NCI-H1092 (cell line): Measurements from ENCODE around the gene FCN2.

ENCODE experiments used
- DNase-seq: peaks from one replicate; lab custom pipeline; 2025; lab: John Stamatoyannopoulos, UW

The FCN2 gene

DNA sequence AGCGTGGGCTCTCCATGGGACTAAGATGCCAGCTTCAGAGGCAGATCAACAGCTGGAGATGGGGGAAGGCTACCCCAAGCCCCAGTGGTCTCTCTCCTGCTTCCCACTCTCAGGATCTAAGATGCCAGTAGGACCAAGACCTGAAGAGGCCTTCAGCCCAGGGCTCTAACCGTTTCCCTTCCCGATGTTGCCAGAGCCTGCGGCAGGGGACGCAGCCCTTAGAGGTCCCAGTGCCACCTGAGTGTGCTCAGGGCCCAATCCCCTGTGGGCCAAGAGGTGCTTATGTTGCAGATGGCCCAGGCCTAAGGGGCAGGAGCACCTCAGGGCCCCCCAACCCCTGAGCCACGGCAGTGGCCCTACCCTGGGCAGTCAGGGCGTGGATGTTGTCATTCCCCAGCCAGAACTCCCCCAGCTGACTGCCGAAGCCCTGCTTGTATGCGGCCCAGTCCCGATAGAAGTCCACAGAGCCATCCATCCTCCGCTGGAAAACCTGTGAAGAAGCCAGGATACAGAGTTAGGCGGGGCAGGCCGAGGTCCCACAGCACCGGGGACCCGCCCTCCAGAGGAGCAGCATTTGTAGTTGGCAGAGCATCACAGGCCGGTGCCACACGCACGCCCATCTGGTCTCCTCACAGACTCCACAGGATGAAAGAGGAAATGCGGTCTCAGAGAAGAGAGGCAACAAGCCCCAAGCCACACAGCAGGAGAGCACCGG lies 31.7 kb downstream of the FCN2 start:
- DNase-seq, result no peak

DNA sequence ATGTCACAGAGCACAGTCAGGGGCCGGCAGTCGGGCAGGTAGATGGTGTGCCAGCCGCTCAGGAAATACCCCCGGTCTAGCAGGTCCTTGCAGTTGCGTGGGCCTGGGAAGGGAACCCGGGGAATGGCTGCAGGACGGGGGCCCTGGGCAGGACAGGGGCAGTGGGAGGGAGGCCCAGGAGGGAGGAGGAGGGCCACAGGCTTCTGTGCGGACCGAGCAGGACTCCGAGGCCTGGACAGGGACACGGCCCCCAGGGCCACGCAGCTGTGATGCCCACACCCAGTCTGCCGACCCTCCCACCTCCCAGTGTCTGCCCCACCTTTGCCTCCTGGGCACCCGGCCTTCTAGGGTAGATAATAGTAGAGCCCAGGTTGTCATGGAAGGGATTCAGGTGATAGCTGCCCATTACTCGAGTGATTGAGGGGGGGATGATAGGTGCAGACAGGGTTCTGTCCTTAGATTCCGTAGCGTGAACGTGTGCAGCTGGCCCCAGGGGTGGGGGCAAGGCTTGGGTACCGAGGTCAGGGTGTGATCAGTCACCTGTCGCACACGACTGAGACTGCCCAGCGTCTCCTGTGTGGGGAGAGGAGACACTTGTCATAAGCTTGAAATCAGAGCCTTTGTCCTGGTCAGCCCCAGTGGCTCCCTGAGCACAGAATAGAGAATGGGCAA lies 32.6 kb downstream of the FCN2 start:
- no peak for DNase-seq

DNA sequence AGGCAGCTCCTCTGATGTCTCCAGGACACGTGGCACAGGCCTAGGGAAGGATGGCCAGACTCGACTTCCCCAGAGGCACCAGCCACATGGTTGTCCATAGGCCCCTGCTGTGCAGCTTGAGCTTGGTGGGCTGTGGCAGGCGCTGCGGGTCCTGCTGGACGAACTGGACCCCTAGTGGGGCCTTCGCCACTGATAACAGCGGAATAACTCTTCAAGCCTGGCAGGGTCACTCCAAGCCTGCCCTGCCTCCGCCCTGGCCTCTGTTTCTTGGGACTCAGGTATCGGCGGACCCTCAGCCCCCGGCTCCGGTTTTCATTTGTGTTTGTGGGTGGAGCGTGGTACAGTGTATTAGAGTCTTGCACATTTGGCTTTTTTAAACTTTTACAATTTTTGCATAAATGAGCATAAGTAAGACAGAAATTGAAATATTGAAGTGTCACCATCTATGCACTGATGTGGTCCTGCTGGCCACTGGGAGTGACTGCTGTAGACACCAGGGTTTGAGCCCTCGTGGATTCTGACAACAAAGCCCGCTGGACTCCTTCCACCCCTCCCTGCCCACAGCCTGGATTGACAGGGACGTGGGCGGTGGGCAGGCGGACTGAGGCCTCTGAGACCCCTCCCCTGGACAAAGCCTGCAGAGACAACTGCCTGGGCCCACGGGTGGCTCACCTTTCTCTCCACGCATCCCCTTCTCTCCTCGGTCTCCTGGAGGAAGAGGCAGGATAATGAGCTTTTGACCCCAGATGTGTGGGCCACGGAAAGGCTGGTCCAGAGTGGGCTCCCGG lies 33.3 kb downstream of the FCN2 start:
- no peak for DNase-seq

DNA sequence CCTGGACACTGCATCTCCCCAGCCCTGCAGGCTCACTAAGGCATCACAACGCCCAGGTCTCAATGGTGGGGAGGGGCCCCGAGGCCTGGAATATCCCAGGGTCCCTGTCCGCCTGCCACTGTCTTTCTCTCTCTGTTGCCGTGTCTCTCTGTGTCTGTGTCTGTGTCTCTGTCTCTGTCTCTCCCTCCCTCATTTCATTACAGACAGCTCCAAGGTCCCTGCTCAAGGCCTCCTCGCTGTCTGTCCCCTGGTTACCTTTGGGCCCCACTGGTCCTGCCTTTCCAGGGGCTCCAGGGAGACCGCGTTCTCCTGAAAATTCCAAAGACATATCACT lies 33.9 kb downstream of the FCN2 start:
- DNase-seq, result no peak

DNA sequence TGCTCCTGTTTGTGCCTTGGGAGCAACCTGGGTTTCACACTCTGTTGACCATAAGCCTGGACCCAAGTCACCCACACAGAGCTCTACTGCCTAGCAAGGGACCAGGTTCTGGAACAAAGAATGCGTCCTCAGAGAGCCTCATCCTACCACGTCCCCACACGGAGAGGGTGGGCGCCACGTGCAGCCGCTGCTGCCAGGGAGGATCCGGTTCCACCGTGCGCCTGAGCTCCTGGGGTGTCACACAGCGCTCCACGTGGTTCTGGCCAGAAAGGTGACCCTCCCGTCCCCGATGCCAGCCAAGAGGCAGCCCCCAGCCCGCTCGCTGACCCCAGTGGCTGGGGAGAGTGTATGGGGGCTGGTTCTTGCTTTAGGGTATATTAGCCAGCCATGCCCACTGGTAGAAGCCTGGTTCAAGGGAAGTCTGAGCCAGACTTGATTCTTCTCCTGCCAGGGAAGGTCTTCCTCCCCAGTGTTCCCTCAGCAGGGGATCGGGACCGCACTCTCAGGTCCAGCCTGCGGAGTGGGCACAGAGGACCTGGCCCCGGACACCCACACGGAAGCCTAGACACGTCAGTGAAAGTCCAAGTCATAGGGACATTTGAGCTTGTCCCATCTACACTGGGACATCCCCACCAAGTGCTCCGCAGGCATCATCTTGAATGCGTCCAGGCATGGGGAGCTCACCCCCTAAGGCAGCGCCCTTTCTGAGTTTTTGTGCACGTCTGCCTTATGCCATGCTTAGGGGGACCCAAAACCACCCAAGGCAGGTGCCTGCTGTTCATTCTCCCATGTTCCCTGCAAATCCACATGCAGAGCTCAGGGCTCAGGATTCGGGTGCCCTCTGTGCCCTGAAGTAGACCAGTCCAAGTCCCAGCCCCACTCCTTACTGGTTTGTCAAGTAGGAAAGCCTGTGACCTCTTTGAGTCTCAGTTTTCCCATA lies 34.7 kb downstream of the FCN2 start:
- DNase-seq, result no peak

DNA sequence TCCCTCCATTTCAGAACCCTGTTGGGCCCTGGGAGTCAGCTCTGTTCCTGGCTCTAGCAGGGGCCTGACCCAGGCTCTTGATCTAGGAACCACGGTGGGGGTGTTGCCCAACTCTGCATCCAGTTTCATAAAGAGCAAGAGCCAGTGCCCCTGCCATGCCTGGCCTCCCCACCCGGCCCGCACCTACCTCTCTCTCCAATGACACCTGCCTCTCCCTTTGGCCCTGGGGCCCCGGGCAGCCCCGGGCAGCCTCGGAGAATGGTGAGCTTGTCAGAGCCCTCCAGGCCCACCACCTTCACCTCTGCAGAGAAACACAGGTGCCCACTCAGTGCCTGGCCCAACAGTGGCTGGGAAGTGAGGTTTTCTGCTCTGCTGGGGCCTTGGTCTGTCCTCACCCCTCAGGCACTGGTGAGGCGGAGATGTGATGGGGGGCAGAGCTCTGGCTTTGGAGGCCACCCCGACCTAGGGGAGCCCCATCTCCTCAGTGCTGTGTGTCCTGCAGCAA lies 35.6 kb downstream of the FCN2 start:
- no peak for DNase-seq

DNA sequence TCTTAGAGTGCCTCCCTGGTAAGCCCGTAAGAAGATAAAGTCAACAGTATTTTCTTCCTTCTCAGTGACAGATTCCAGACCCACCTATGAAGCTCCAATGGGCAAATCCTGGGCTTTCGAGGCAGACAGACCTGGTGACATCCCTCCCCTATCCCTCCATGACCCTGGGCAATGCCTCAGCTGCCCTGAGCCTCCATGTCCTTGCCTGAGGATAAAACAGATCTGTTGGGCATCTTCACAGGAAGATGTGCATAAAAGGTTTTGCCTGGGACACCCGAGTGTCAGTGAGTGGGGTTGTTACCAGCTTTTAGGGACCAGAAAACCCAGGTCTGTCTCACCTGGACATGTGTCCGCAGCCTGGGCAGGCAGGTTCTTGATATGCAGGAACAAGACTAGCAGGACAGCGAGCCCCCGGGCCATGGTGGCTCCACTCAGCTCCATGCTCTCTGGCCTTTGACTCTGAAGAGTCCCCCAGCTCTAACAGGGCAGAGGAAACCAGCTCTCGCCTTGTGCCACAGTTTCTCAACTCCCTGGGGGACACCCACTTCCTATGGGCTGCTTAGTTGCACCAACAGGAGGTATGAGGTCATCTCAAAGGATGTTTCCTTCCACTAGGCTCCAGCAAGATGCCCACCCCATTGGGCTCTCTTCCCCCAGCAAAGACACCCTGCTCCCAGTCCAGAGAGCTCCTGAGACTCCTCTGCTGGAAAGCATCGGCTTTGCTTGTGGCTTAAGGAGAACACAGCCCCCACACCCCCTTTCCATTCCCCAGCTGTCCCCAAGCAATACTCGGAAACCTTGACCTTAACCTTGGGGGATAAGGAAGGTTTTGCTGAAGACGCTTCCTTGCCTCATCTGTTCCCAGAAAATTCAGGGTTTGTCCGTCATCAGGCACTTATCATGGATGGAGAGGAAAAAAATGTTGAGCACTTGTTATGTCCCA lies 37.1 kb downstream of the FCN2 start, which contains the start of gene FCN1:
TSS of gene FCN1 (minus strand) at position 482 of the 943 bp plus-strand sequence. CDS start at position 441, 41 bp downstream.
- DNase-seq, result no peak

DNA sequence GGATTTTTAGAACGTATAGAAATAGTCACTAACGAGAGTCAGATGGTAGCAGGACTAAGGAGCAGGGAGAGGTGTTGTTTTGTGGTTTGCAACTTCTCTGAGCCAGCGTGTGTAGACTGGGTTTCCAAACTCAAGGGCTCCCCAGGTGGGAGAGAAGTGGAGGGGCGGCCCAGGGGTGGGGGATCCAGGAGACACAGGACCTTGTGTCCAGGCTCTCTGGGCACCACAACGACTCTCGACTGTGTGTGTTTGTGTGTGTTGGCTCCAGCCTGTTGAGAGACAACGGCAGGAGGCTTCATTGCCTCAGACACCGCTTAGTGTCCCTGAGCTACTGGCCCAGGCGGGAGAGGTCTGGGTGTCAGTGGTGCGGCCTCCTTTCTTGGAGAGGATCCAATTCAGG lies 38.0 kb downstream of the FCN2 start:
- no peak for DNase-seq

DNA sequence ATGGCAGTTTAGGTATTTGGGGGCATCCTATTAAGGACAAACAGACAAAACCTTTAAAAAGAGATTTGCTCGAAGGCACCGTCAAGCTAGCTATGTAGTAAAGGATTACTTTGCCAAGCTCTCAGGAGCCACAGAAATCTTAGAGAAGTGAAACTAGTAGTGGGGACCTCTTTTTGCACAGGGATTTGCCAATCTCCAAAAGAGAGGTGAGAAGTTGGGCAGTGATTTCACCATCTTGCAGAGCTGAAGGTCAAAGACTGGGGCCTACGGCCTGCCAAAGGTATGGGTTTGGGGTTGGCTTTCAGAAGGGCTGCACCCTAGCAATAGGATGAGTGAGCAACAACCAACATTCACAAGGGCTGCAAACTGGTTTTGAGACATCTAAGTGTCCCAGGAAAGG lies 38.7 kb downstream of the FCN2 start:
- DNase-seq, result no peak

DNA sequence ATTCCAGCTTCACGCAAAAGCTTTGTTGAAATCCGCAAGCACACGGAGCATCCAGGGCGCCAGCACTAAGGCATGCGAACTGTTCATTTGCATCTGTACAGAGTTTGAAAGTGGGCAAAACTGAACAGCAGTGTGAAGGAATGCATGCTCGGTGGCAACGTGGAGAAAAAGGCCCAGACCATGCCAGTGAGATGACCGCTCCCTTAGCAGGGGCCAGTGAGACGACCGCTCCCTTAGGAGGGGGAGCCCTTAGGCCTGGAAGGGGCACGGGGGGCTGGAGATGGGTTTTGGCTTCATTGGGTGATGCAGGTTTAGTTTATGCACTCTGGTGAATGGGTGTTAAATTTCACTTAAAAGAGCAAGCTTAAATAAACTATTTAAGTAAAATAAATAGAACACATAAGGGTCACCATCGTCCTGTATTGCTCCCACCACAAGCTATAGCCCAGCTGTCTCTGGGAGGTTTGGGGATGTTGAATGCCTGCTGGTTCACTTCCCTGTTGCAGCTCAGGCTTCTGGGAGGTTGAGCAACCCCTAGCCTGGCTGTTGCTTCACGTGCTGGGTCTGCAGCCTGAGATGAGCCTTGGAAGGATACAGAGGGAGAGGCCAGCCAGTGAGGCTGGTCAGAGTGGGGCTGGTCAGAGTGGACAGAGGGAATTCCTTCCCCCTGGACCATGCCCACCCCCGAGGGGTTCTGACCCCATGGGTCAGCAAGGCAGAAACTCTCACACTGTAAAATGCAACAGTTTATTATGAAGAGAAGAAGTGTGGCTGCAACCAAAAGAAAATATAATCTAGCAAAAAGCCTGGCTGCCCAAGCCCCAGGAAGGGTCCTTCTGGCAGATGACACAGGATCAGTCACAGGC lies 41.7 kb downstream of the FCN2 start:
- DNase-seq, result no peak

DNA sequence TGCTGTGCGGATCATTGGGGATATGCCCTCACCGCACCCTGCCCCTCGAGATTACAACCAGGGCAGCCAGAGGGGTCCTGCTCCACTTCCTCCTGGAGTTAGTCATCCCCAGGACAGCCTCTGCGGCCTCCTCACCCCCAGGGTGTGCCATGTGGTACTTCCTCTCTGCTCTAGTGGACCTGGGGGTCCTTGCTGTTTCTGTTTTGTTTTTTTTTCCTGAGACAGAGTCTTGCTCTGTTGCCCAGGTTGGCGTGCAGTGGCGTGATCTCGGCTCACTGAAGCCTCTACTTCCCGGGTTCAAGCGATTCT lies 42.3 kb downstream of the FCN2 start:
- DNase-seq, result no peak

DNA sequence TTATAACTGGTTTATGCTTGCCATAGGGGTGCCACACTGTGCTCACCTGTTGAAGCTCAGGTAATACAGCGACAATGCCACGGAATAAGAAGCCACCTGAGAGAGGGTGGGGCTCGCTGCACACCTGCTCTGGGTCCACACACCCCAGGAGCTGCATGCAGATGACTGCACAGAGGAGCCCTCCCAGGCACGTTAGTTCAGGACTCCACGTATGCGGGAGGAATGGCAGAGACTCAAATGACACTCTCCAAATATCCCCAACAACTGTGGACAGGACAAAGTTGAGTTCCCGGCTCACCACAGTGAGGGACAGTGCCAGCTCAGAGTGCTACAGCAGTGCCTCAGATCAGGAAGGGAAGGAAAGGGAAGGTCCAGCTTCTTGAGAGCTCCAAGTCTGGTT lies 42.9 kb downstream of the FCN2 start:
- no peak for DNase-seq

DNA sequence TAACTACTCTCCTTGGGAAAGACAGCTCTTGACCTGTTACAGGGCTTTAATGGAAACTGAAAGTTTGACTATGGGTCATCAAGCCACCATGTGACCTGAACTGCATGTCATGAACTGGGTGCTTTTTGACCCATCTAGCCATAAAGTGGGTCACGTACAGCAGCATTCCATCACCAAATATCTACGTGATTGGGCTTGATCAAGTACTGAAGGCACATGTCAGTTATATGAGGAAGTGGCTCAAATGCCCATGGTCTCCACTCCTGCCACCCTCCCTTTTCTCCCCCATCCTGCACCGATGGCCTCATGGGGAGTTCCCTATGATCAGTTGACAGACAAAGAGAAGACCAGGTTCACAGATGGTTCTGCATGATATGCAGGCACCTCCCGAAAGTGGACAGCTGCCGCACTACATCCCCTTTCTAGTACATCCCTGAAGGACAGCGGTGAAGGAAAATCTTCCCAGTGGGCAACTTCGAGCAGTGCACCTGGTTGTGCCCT lies 44.5 kb downstream of the FCN2 start:
- DNase-seq, result no peak

DNA sequence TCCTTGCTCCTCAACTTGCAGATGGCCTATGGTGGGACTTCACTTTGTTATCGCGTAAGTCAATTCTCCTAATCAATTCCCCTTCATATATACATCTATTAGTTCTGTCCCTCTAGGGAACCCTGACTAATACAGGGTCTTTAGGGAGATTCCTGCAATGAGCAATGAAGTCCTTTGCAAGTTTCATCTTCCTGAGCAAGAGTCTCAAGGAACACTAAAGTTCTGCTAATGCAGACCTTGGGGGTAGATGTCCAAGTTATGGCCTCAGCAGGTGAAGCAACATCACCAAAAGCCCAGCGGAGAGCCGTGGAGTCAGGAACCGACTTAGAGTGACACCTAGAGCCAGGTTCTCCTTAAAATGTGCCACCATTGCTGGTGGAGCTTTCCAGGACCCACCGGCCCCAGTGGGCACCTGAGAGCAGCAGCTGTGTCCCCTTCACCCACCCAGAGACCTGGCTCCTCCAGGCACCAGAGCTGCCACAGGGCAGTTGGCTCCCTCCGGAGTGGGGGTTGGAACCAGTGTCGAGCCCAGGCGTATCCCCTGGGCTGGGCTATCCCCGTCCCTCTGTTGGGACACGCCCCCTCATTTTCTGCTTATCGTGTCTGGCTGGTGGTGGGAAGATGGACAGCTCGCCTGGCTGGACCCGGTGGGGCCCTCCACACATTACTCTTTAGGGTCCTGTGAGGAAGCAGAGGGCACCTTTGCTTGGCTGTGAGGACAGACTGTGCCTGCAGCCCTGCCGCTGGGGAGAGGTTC lies 48.0 kb downstream of the FCN2 start:
- DNase-seq, result no peak

DNA sequence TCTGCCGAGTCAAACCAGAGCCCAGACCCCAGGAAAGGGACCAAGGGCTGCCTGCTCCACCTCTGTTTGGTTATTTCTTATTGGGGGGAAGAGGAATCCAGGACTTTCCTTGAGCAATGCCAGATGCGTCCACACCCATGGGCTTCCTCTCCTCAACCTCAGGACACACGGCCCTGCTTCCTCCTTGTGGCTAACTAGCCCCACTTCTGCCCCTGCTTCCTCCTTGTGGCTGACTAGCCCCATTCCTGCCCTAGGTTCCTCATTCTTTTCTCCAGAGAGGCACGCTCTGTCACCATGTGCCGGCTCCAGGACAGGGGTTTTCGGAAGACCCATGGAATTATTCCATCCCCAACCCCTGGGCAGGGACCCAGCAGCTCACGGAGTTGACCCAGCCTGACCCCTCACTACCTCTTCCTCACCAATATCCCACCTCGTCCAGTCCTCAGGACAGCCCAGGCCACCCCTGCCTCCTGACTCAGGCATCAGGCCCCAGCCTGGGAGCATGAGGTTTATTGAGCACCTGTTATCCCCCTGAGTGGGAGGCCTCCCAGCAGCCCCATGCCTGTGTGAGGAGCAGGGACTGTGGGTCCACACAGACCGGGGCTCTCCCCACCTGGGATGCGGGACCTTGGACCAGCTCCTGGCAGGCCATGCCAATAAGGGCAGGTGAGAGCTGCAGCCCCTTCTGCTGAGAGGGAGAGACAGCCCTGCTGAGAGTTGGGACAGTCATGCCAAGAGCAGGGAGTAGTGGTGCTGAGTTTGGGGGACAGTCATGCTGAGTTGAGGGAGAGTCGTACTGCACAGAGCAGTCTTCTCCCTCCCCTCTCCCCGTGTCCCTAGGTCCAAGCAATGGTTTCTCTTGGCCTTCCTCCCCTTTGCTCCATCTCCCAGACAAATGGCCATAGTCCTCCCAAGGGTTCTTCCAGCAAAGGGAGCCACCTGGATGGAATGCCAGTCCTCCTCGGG lies 48.9 kb downstream of the FCN2 start:
- DNase-seq, result no peak

DNA sequence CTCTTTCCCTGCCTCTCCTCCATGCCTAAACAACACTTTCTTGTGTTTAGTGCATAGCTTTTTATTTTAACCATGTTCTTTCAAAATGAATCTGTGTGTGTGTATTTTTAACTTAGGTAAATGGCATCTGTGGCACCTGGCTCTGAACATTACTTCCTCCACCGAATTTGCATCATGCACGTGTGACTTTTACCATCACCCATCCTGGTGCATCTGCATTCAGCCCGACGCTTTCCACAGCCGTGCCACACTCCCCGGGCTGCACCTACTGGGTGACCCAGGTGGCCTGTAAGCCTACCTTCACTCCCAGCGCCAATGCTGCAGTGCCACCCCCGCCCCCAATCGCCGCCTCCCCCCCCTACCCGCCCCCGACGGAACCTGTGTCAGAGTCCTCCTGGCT lies 49.8 kb downstream of the FCN2 start:
- no peak for DNase-seq

DNA sequence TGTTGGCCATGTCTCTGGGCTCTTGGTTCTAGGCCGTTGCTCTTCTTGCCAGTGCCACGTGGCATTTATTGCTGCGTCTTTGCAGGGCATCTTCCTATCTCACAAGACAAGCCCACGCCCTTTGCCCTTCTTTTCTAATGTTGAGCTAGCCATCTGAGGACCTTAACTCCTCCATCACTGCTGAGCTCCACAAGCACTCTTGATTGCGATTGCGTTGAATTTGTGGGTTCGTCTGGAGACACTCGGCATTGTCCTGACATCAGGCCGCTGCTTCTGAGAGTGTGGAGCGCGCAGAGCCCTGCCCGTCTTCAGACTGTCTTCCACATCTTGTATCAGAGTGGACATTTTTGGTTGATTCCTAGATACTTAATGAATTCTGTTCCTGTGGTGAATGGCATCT lies 51.6 kb downstream of the FCN2 start:
- DNase-seq, result no peak

DNA sequence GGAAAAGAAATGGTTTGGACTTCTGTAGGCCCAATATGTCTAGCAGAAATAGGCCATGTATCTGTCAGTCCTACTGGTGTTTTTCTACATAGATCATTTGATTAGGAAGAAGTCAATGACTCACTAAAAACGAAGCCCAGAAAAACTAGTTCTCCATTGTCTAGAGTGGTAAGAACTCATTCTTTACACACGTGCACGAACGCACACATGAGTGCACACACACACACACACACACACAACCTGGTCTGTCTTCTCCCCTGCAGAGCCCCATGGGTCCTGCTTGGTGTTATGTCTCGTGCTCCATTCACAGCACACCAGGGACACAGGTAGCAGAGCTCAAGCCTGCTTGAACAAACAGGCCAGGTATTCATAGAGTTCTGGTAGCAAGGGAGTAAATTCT lies 52.0 kb downstream of the FCN2 start:
- no peak for DNase-seq
